Stimulated activated effector memory CD8-positive, alpha-beta T cell treated with anti-CD3 and anti-CD28 coated beads, Interleukin-12 subunit alpha, Interleukin-12 subunit beta, amount 100 ng/mL, for 72 hours (primary cell): ENCODE results near the gene HSPA13.
"Not testable (repeated sequence)": the region's sequence is repeated elsewhere in the genome, so short reads cannot be mapped to it uniquely, and the experiment has no call there.

Experiments used
- ATAC-seq: fragments of 150-1000 bp; cut with Tn5 transposase; 2 replicates; pipeline ENCODE4 v1.10.0; 2021
- DNase-seq, 2 donors: peaks; one replicate each; pipeline ENCODE4 v3.0.0; 2021 to 2022; ENCODE audit warnings: low spot score in 2 of 2
- H3K27ac Mint-ChIP-seq: one replicate; pipeline ENCODE4 v1.8.0; 2022; ENCODE audit warnings: mild to moderate bottlenecking, mixed read lengths
- H3K36me3 Mint-ChIP-seq: one replicate; pipeline ENCODE4 v1.8.0; 2022; ENCODE audit warnings: mild to moderate bottlenecking, mixed read lengths
- H3K4me1 Mint-ChIP-seq: one replicate; pipeline ENCODE4 v1.8.0; 2022; ENCODE audit warnings: mixed read lengths
- H3K4me3 Mint-ChIP-seq: one replicate; pipeline ENCODE4 v1.8.0; 2022; ENCODE audit warnings: mild to moderate bottlenecking, mixed read lengths
- H3K9me3 Mint-ChIP-seq: one replicate; pipeline ENCODE4 v1.8.0; 2022; ENCODE audit warnings: mixed read lengths

Gene HSPA13

GRCh38 chr21:14356746-14357145 is 26.2 kb downstream of the HSPA13 start:
- DNase-seq (no peak), ATAC-seq (no peak)

GRCh38 chr21:14354515-14354914 is 28.4 kb downstream of the HSPA13 start:
- Mint-ChIP-seq H3K4me1 (no peaks in the 10 kb centered on the region), H3K36me3 (no peaks in the 10 kb centered on the region), H3K4me3 (no peak overlapping the region), H3K9me3 (no peaks in the 10 kb centered on the region), H3K27ac (no peak overlapping the region)
- DNase-seq (no peak), ATAC-seq (no peak)

More at GRCh38 chr21:14356746-14357145, 26.2 kb downstream of the HSPA13 start:
- no peaks in the 10 kb centered on the region for H3K36me3 Mint-ChIP-seq
- H3K4me1 Mint-ChIP-seq = no peaks in the 10 kb centered on the region
- H3K27ac Mint-ChIP-seq = no peak overlapping the region
- no peak overlapping the region for H3K4me3 Mint-ChIP-seq
- no peaks in the 10 kb centered on the region for H3K9me3 Mint-ChIP-seq

GRCh38 chr21:14353726-14354125 is 29.2 kb downstream of the HSPA13 start:
- H3K9me3 Mint-ChIP-seq = no peaks in the 10 kb centered on the region
- H3K36me3 Mint-ChIP-seq = no peaks in the 10 kb centered on the region
- DNase-seq (no peak), ATAC-seq (no peak)
- H3K27ac Mint-ChIP-seq = no peak overlapping the region
- no peak overlapping the region for H3K4me3 Mint-ChIP-seq
- H3K4me1 Mint-ChIP-seq = no peaks in the 10 kb centered on the region

- ATAC-seq = no peak
- DNase-seq = no peak
- Mint-ChIP-seq H3K4me1 (no peaks in the 10 kb centered on the region), H3K9me3 (no peaks in the 10 kb centered on the region), H3K27ac (no peak overlapping the region), H3K36me3 (no peaks in the 10 kb centered on the region), H3K4me3 (no peak overlapping the region)
These were observed 29.7 kb downstream of the HSPA13 start for GRCh38 chr21:14353231-14353630.

GRCh38 chr21:14327346-14327745 is 55.6 kb downstream of the HSPA13 start:
- not testable (repeated sequence) for ATAC-seq, H3K27ac Mint-ChIP-seq, DNase-seq, H3K4me3 Mint-ChIP-seq, H3K4me1 Mint-ChIP-seq, H3K9me3 Mint-ChIP-seq, H3K36me3 Mint-ChIP-seq

- ATAC-seq = no peak
- no peak for DNase-seq
- H3K36me3 Mint-ChIP-seq = no peaks in the 10 kb centered on the region
- H3K4me3 Mint-ChIP-seq = no peak overlapping the region
- no peak overlapping the region for H3K27ac Mint-ChIP-seq
- H3K4me1 Mint-ChIP-seq = no peaks in the 10 kb centered on the region
- no peaks in the 10 kb centered on the region for H3K9me3 Mint-ChIP-seq
These were observed 57.4 kb downstream of the HSPA13 start for GRCh38 chr21:14325595-14325994.
